ENCODE results near the gene TMEM201.

DNA sequence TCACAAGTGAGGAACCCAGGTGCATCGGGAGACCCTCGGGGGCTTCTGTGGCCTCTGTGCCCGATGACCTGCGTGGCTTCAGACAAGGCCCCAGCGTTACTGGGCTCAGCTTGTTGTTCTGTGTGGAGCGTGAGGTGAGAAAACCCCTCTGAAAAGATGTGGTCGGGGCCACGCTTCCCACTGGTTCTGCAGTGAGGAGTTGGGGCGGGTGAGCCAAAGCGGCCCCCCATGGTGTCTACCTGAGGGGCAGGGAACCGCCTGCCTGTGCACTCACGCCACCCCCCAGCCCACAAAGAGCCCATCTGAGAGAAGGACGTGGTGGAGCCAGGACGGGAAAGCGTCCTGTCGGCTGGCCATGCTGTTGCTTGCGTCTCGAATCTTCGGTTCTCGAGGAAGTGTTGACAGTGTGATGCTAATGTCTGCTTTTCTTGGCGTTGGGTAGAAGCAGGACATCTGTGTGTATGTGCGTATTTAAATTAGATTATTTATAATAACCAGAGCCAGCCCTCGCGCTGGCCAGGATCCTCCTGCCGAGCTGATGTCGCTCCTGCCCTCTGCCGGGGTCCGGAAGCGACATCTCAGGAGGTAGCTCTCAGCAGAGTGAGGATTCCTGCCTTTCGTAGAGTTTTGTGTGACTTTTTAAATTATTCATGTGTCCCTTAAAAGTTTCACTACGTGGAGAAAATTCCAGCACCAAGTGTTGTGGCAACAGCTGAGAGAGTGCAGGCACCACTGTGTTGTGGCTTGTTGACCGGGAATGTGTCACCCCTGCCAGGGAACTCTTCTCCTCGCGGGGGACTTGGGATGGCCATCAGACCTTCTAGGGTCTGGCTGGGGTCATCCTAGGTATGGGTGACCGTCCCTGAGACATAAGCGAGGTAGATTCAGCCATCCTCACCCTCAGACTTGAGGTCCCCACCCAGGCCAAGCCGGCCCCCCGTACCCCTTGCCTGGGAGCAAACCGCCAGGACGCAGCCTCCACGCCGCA is 15.3 kb downstream of the TMEM201 start:
- TF ChIP-seq EP300 (IDR thresholded peaks at IDR 0.05; ENCODE audit: borderline replicate concordance) (no peak), TAF1 (IDR thresholded peaks at IDR 0.05; ENCODE audit: low read depth) (no peak), YY1 (IDR thresholded peaks at IDR 0.05; ENCODE audit: low read depth) (no peak)
- TF ChIP-seq, protein P1, sequence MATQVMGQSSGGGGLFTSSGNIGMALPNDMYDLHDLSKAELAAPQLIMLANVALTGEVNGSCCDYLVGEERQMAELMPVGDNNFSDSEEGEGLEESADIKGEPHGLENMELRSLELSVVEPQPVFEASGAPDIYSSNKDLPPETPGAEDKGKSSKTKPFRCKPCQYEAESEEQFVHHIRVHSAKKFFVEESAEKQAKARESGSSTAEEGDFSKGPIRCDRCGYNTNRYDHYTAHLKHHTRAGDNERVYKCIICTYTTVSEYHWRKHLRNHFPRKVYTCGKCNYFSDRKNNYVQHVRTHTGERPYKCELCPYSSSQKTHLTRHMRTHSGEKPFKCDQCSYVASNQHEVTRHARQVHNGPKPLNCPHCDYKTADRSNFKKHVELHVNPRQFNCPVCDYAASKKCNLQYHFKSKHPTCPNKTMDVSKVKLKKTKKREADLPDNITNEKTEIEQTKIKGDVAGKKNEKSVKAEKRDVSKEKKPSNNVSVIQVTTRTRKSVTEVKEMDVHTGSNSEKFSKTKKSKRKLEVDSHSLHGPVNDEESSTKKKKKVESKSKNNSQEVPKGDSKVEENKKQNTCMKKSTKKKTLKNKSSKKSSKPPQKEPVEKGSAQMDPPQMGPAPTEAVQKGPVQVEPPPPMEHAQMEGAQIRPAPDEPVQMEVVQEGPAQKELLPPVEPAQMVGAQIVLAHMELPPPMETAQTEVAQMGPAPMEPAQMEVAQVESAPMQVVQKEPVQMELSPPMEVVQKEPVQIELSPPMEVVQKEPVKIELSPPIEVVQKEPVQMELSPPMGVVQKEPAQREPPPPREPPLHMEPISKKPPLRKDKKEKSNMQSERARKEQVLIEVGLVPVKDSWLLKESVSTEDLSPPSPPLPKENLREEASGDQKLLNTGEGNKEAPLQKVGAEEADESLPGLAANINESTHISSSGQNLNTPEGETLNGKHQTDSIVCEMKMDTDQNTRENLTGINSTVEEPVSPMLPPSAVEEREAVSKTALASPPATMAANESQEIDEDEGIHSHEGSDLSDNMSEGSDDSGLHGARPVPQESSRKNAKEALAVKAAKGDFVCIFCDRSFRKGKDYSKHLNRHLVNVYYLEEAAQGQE (IDR thresholded peaks at IDR 0.05; ENCODE audit: low read depth), result no peak
- TF ChIP-seq, protein P2, sequence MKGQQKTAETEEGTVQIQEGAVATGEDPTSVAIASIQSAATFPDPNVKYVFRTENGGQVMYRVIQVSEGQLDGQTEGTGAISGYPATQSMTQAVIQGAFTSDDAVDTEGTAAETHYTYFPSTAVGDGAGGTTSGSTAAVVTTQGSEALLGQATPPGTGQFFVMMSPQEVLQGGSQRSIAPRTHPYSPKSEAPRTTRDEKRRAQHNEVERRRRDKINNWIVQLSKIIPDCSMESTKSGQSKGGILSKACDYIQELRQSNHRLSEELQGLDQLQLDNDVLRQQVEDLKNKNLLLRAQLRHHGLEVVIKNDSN (IDR thresholded peaks at IDR 0.05), result no peak

Data from Ishikawa (cell line).